Measurements from ENCODE around the gene SH3TC1.

Gene SH3TC1

GRCh38 chr4:8259743-8260430 is 60.8 kb downstream of the SH3TC1 start:
- Histone ChIP-seq H3K36me3 (ENCODE audit: control insufficient read depth, insufficient read depth, low read length) (no peaks in the 10 kb centered on the region), H3K23ac (ENCODE audit: low read length) (no peak overlapping the region), H3K27me3 (ENCODE audit: insufficient read depth, low read length, poor library complexity) (no peaks in the 10 kb centered on the region), H3K4me1 (ENCODE audit: control insufficient read depth, low read depth, low read length) (no peaks in the 10 kb centered on the region), H2BK15ac (replicated peaks; ENCODE audit: low read depth) (no peak overlapping the region), H2BK5ac (ENCODE audit: low read length) (no peak overlapping the region), H3K79me1 (ENCODE audit: low read length) (no peaks in the 10 kb centered on the region), H3K4ac (ENCODE audit: low read depth, low read length) (no peak overlapping the region), H3K27ac (ENCODE audit: low read depth, low read length) (no peak overlapping the region), H2BK120ac (ENCODE audit: low read depth, low read length) (no peak overlapping the region), H4K5ac (ENCODE audit: low read length) (no peak overlapping the region), H2AK5ac (ENCODE audit: low read length) (no peak overlapping the region), H3K9ac (ENCODE audit: low read length) (no peak overlapping the region), H3K4me3 (ENCODE audit: low read length) (no peak overlapping the region), H3K4me2 (ENCODE audit: low read length) (no peak overlapping the region), H3K79me2 (ENCODE audit: control insufficient read depth, insufficient read depth, low read length) (no peaks in the 10 kb centered on the region), H4K8ac (ENCODE audit: low read depth, low read length) (no peak overlapping the region), H3K56ac (ENCODE audit: low read length) (no peak overlapping the region), H3K18ac (ENCODE audit: low read length) (no peak overlapping the region)
- no peak for DNase-seq
- WGBS (ENCODE audit: extremely low coverage, insufficient coverage, low lambda C conversion rate): no CpG with 5 or more reads among the region's 11 CpGs

GRCh38 chr4:8260656-8261111 is 61.6 kb downstream of the SH3TC1 start:
- Histone ChIP-seq H2BK15ac (replicated peaks; ENCODE audit: low read depth) (no peak overlapping the region), H3K18ac (ENCODE audit: low read length) (no peak overlapping the region), H2BK120ac (ENCODE audit: low read depth, low read length) (no peak overlapping the region), H3K4me2 (ENCODE audit: low read length) (no peak overlapping the region), H3K23ac (ENCODE audit: low read length) (no peak overlapping the region), H3K79me1 (ENCODE audit: low read length) (no peaks in the 10 kb centered on the region), H3K79me2 (ENCODE audit: control insufficient read depth, insufficient read depth, low read length) (no peaks in the 10 kb centered on the region), H3K36me3 (ENCODE audit: control insufficient read depth, insufficient read depth, low read length) (no peaks in the 10 kb centered on the region), H3K9ac (ENCODE audit: low read length) (no peak overlapping the region), H3K27ac (ENCODE audit: low read depth, low read length) (peak overlapping the region; percentile 22), H3K4me1 (ENCODE audit: control insufficient read depth, low read depth, low read length) (no peaks in the 10 kb centered on the region), H3K56ac (ENCODE audit: low read length) (no peak overlapping the region), H3K4me3 (ENCODE audit: low read length) (no peak overlapping the region), H3K4ac (ENCODE audit: low read depth, low read length) (no peak overlapping the region), H3K27me3 (ENCODE audit: insufficient read depth, low read length, poor library complexity) (no peaks in the 10 kb centered on the region), H4K8ac (ENCODE audit: low read depth, low read length) (no peak overlapping the region), H4K5ac (ENCODE audit: low read length) (no peak overlapping the region), H2BK5ac (ENCODE audit: low read length) (no peak overlapping the region), H2AK5ac (ENCODE audit: low read length) (no peak overlapping the region)
- WGBS (ENCODE audit: extremely low coverage, insufficient coverage, low lambda C conversion rate): no CpG with 5 or more reads among the region's 13 CpGs
- peak; percentile 78 for DNase-seq

- no peaks in the 10 kb centered on the region for H3K4me1 ChIP-seq (ENCODE audit: control insufficient read depth, low read depth, low read length)
- H2BK120ac ChIP-seq (ENCODE audit: low read depth, low read length): no peak overlapping the region
- H3K27ac ChIP-seq (ENCODE audit: low read depth, low read length): no peak overlapping the region
- H3K4ac ChIP-seq (ENCODE audit: low read depth, low read length): no peak overlapping the region
- H2BK15ac ChIP-seq (replicated peaks; ENCODE audit: low read depth): no peak overlapping the region
- H3K79me1 ChIP-seq (ENCODE audit: low read length): no peaks in the 10 kb centered on the region
- H3K4me2 ChIP-seq (ENCODE audit: low read length): no peak overlapping the region
- H3K36me3 ChIP-seq (ENCODE audit: control insufficient read depth, insufficient read depth, low read length): no peaks in the 10 kb centered on the region
- WGBS (ENCODE audit: extremely low coverage, insufficient coverage, low lambda C conversion rate): no CpG with 5 or more reads among the region's 25 CpGs
- no peak overlapping the region for H3K23ac ChIP-seq (ENCODE audit: low read length)
- no peak overlapping the region for H3K9ac ChIP-seq (ENCODE audit: low read length)
- H2AK5ac ChIP-seq (ENCODE audit: low read length): no peak overlapping the region
- no peak overlapping the region for H2BK5ac ChIP-seq (ENCODE audit: low read length)
- H3K27me3 ChIP-seq (ENCODE audit: insufficient read depth, low read length, poor library complexity): no peaks in the 10 kb centered on the region
- no peaks in the 10 kb centered on the region for H3K79me2 ChIP-seq (ENCODE audit: control insufficient read depth, insufficient read depth, low read length)
- H4K8ac ChIP-seq (ENCODE audit: low read depth, low read length): no peak overlapping the region
- H4K5ac ChIP-seq (ENCODE audit: low read length): no peak overlapping the region
- H3K18ac ChIP-seq (ENCODE audit: low read length): no peak overlapping the region
- DNase-seq: no peak
- no peak overlapping the region for H3K56ac ChIP-seq (ENCODE audit: low read length)
- H3K4me3 ChIP-seq (ENCODE audit: low read length): no peak overlapping the region
These were observed 62.9 kb downstream of the SH3TC1 start for GRCh38 chr4:8261851-8262535.

- H3K27me3 ChIP-seq (ENCODE audit: insufficient read depth, low read length, poor library complexity): no peaks in the 10 kb centered on the region
- no peak overlapping the region for H3K4me2 ChIP-seq (ENCODE audit: low read length)
- H3K4me3 ChIP-seq (ENCODE audit: low read length): no peak overlapping the region
- H3K27ac ChIP-seq (ENCODE audit: low read depth, low read length): no peak overlapping the region
- WGBS (ENCODE audit: extremely low coverage, insufficient coverage, low lambda C conversion rate): no CpG with 5 or more reads among the region's 23 CpGs
- H3K56ac ChIP-seq (ENCODE audit: low read length): no peak overlapping the region
- no peak overlapping the region for H4K5ac ChIP-seq (ENCODE audit: low read length)
- no peak overlapping the region for H3K18ac ChIP-seq (ENCODE audit: low read length)
- no peak overlapping the region for H2BK15ac ChIP-seq (replicated peaks; ENCODE audit: low read depth)
- H3K36me3 ChIP-seq (ENCODE audit: control insufficient read depth, insufficient read depth, low read length): no peaks in the 10 kb centered on the region
- no peaks in the 10 kb centered on the region for H3K79me1 ChIP-seq (ENCODE audit: low read length)
- no peak overlapping the region for H3K23ac ChIP-seq (ENCODE audit: low read length)
- no peak overlapping the region for H2BK120ac ChIP-seq (ENCODE audit: low read depth, low read length)
- no peaks in the 10 kb centered on the region for H3K79me2 ChIP-seq (ENCODE audit: control insufficient read depth, insufficient read depth, low read length)
- H2AK5ac ChIP-seq (ENCODE audit: low read length): no peak overlapping the region
- no peaks in the 10 kb centered on the region for H3K4me1 ChIP-seq (ENCODE audit: control insufficient read depth, low read depth, low read length)
- H3K4ac ChIP-seq (ENCODE audit: low read depth, low read length): no peak overlapping the region
- H3K9ac ChIP-seq (ENCODE audit: low read length): no peak overlapping the region
- no peak for DNase-seq
- H2BK5ac ChIP-seq (ENCODE audit: low read length): no peak overlapping the region
- no peak overlapping the region for H4K8ac ChIP-seq (ENCODE audit: low read depth, low read length)
These were observed 63.7 kb downstream of the SH3TC1 start for GRCh38 chr4:8262637-8263322.

GRCh38 chr4:8263397-8263796 is 64.3 kb downstream of the SH3TC1 start:
- Histone ChIP-seq H3K9ac (ENCODE audit: low read length) (no peak overlapping the region), H4K5ac (ENCODE audit: low read length) (no peak overlapping the region), H3K79me2 (ENCODE audit: control insufficient read depth, insufficient read depth, low read length) (no peaks in the 10 kb centered on the region), H3K4me2 (ENCODE audit: low read length) (no peak overlapping the region), H3K4ac (ENCODE audit: low read depth, low read length) (no peak overlapping the region), H2BK120ac (ENCODE audit: low read depth, low read length) (no peak overlapping the region), H3K4me1 (ENCODE audit: control insufficient read depth, low read depth, low read length) (no peaks in the 10 kb centered on the region), H2BK5ac (ENCODE audit: low read length) (no peak overlapping the region), H3K23ac (ENCODE audit: low read length) (no peak overlapping the region), H3K79me1 (ENCODE audit: low read length) (no peaks in the 10 kb centered on the region), H3K18ac (ENCODE audit: low read length) (no peak overlapping the region), H3K36me3 (ENCODE audit: control insufficient read depth, insufficient read depth, low read length) (no peaks in the 10 kb centered on the region), H3K27ac (ENCODE audit: low read depth, low read length) (no peak overlapping the region), H4K8ac (ENCODE audit: low read depth, low read length) (no peak overlapping the region), H3K56ac (ENCODE audit: low read length) (no peak overlapping the region), H3K27me3 (ENCODE audit: insufficient read depth, low read length, poor library complexity) (no peaks in the 10 kb centered on the region), H2AK5ac (ENCODE audit: low read length) (no peak overlapping the region), H2BK15ac (replicated peaks; ENCODE audit: low read depth) (no peak overlapping the region), H3K4me3 (ENCODE audit: low read length) (no peak overlapping the region)
- WGBS (ENCODE audit: extremely low coverage, insufficient coverage, low lambda C conversion rate): no CpG with 5 or more reads among the region's 10 CpGs
- DNase-seq: no peak
